GM19463 (cell line): ENCODE results near the gene KIF26B.
"Not testable (repeated sequence)": the region's sequence is repeated elsewhere in the genome, so short reads cannot be mapped to it uniquely, and the experiment has no call there.

ENCODE experiments used
- ATAC-seq: cut with Tn5 transposase; IDR thresholded peaks from one replicate; pipeline ENCODE4 v1.9.1; 2021; ENCODE audit warnings: mild to moderate bottlenecking, moderate library complexity; ENCODE audit not compliant: unreplicated experiment

The KIF26B gene

GRCh38 chr1:245687152-245687635 is 532.4 kb downstream of the KIF26B start:
- no peak for ATAC-seq

DNA sequence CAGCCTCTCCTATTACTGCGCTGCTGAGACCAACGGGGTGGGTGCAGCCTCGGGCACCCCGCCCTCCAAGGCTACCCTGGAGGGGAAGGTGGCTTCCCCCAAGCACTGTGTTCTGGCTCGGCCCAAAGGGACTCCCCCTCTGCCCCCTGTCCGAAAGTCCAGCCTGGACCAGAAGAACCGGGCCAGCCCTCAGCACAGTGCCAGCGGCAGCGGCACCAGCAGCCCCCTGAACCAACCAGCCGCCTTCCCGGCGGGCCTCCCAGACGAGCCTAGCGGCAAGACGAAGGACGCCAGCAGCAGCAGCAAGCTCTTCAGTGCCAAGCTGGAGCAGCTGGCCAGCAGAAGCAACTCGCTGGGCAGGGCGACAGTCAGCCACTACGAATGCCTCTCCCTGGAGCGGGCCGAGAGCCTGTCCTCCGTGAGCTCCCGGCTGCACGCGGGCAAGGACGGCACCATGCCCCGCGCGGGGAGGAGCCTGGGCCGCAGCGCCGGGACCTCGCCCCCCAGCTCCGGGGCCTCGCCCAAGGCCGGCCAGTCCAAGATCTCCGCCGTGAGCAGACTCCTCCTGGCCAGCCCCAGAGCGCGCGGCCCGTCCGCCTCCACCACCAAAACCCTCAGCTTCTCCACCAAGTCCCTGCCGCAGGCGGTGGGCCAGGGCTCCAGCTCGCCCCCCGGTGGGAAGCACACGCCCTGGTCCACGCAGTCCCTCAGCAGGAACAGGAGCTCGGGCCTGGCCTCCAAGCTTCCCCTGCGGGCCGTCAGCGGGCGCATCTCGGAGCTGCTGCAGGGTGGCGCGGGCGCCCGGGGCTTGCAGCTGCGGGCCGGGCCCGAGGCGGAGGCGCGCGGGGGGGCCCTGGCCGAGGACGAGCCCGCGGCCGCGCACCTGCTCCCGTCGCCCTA is 533.1 kb downstream of the KIF26B start:
- ATAC-seq: no peak

DNA sequence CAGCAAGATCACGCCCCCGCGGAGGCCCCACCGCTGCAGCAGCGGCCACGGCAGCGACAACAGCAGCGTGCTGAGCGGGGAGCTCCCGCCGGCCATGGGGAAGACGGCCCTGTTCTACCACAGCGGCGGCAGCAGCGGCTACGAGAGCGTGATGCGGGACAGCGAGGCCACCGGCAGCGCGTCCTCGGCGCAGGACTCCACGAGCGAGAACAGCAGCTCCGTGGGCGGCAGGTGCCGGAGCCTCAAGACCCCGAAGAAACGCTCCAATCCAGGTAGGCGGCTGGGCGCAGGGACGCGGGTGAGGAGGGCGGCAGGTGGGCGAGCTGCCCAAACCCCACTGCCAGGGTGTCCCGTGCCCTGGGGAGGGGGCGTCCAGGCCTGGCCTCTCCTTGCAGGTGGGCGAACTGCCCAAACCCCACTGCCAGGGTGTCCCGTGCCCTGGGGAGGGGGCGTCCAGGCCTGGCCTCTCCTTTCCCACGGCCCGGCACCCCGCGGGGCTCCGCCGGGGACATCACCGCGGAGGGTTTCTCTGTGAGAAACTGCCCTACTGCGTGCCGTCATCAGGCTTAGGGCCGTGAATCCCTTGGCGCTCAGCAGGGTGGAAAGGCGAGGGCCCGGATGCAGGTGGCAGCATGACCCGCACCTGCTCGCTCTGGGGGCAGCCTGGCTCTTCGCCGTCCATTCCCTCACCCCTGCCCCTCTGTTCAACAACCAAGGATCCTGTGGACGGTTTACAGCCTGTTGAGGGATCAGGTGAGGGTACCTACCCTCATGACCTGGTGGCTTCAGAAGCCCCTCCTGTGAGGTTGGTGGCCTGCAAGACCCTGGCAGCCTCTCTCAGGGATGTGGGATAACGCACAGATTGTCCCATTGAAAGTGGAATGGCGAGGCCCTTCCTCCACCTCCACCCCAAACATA is 534.0 kb downstream of the KIF26B start:
- ATAC-seq: no peak

DNA sequence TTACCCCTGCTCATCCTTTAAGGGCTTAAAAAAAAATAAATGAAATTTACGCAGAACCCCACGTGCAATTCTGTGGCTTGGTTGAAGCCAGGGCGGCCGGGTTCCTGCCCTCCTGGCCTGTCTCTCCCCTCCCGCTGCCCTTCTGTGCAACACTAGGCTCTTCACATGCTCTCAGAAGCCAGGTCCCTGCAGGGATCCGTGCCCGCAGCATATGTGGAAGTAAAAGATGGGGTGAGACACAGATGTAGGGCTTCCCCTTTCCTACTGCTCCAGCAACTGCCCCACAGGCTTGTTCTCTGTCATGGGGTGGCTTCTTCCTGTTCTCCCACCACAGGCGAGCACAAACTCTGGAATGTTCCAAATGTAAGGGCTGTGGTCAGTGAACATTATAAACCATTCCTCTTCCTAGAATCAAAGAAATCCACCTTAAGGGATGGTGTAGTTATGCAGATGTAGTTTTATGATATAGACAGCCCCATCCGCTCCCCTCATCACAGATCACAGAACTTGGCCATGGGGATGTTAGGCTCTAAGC is 535.4 kb downstream of the KIF26B start:
- ATAC-seq: no peak

- no peak for ATAC-seq
These were observed 536.3 kb downstream of the KIF26B start for GRCh38 chr1:245690946-245691541.

GRCh38 chr1:245691897-245692296 is 537.1 kb downstream of the KIF26B start:
- ATAC-seq: no peak

GRCh38 chr1:245692318-245692717 is 537.5 kb downstream of the KIF26B start:
- no peak for ATAC-seq

DNA sequence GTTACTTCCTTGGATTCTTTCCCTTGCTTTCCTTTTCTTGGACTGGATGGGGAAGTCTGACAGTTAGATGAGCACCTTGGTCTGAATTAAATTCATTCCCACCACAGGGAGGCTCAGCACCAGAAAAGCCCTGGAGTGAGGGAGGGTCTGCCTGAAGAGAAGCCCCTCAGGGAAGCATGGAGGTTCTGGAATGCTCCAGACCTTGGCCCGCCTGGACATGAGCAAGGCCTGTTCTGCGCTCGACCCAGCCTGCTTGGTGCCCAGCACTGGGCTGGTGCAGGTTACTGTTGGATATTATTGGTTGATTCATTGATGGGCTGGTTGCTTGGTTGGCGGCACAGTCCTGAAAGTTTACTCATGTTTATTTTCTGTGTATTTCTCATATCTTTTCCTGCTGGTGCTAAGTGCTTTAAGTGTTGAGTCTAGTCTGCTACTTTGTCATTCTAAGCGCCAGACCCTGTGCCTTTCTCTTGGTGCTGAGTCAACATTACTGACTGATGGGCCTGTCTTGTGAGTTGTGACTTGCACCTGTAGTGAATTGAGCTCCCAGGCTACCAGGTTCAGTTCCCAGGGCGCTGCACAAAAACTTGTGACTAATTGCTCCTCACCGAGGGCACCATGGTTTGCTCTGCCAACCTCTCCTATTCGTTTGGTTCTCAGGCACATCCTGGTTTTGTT is 538.5 kb downstream of the KIF26B start:
- no peak for ATAC-seq

GRCh38 chr1:245693941-245694752 is 539.4 kb downstream of the KIF26B start:
- no peak for ATAC-seq

- ATAC-seq: no peak
These were observed 540.0 kb downstream of the KIF26B start for GRCh38 chr1:245694753-245695195.

DNA sequence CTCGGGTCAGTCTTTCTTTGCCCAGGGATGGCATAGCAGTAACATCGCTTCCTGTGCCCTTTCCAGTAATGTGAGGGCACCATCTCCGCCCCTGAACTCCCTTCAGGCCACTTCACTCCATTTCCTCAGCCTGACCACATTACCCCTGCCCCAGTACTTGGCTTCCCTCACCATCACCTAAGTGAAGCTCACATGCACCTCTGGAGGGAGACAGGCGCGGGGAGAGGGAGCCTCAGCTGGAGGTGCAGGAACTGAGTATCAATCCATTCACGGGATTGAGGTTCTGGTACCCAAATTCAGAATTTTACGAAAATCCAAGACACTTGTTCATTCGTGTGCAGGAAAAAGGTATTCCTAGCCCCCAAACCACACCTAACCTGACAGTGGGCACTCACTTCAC is 540.4 kb downstream of the KIF26B start:
- ATAC-seq: no peak

DNA sequence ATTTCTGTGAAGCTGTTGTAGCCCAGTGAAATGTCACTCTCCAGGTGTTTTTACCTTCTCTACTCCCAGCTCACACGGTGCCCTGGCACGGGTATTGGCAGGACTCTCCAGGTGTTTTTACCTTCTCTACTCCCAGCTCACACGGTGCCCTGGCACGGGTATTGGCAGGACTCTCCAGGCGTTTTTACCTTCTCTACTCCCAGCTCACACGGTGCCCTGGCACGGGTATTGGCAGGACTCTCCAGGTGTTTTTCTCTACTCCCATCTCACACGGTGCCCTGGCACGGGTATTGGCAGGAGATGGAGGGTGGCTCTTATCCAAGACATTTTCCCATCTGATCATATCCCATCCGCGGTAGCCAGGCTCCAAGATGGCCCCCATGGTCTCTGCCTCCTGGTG is 540.9 kb downstream of the KIF26B start:
- not testable (repeated sequence) for ATAC-seq

GRCh38 chr1:245698116-245698515 is 543.3 kb downstream of the KIF26B start:
- ATAC-seq: no peak

DNA sequence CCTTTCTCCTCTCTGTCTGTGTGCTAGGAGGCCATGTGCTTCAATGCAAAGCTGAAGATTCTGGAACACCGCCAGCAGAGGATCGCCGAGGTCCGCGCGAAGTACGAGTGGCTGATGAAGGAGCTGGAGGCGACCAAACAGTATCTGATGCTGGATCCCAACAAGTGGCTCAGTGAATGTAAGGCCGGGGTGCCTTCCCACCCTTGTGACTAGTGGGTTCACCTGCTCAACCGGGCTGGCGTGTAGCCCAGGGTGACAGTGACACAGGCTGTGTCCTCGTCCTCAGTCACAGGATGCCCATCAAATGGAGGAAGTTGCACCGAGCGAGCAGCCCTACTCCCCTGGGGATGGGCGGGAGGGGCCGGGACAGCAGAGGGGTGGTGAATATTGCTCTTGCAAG is 544.1 kb downstream of the KIF26B start:
- ATAC-seq: no peak

DNA sequence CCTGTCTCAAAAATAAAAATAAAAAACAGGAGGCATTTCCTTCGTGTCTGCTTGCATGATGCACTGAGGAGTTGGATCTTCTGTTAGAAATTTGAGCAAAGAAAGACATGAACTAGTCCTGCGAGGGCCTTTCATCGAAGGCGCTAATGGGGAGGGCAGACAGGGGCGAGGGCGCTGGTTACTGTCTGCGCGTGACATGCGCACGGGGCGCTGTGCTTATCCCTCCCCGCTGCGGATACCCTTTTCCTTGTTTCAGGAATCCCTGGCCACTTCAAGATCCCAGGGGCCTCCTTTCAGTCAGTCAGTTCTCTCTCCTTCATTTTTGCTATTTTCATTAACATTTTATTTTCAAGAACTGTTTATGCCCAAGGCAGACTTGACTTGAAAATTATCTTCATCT is 545.8 kb downstream of the KIF26B start:
- no peak for ATAC-seq

GRCh38 chr1:245701631-245702030 is 546.8 kb downstream of the KIF26B start:
- ATAC-seq: no peak

DNA sequence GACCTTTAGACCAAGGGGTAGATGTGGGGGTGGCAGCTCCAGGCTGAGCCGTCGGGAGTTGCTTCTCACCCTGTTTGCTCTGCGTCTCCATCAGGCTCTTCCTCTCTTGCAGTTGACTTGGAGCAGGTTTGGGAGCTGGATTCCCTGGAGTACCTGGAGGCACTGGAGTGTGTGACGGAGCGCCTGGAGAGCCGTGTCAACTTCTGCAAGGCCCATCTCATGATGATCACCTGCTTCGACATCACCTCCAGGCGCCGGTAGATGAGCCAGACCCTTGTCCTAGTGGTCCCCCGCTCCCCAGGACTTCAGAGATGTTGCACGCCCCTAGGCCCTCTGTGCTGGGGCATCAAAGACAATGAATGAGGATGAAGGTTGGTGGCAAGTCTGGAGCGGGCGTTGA is 547.6 kb downstream of the KIF26B start:
- no peak for ATAC-seq

GRCh38 chr1:245704341-245704740 is 549.6 kb downstream of the KIF26B start:
- ATAC-seq: no peak

DNA sequence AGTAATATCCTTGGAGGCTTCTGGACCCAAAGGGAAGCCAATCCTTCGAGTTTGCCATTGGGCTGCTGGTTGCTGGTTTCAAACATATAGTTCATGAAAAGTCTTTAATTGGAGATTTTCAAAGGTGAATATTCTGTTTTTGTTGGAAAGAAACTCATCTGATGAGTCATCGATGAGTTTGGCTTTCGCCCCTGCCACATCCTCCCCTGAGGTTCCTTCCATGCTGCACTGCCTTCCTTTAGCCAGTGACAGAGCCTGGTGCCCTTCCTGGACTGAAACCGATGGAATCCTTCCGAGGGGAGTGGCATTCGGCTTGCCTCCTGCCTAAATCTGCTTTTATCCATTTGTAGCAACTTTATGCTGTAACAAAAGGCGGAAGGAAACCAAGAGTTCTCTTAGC is 550.0 kb downstream of the KIF26B start:
- no peak for ATAC-seq
